ENCODE measurements around the gene CCT8. TPM values are rescaled to one million over a fixed set of nuclear protein-coding genes. Genes with fewer than 3 reads are reported as not detected.
A peak's percentile ranks its signal among the peaks of the same experiment; 100 is the strongest.

CCT8 gene
- total and polyA plus RNA-seq, 10 donors = 92.3 to 137 (median 111) TPM

GRCh38 chr21:29075706-29076466 is 2.4 kb upstream of the CCT8 start:
- H3K9me3 ChIP-seq = no peaks in the 10 kb centered on the region
- peak overlapping the region in 1 of 8 donors; percentile 71 for H3K4me3 ChIP-seq
- DNase-seq = no peak
- H3K4me1 ChIP-seq = peaks cover 25 to 74% (median 57%) of the 10 kb centered on the region in 6 donors
- no peak for TF ChIP-seq POLR2AphosphoS5 (IDR thresholded peaks at IDR 0.05)
- TF ChIP-seq CTCF (IDR thresholded peaks at IDR 0.05 in 8 of 11, conservative IDR thresholded peaks at IDR 0.05 in 3 of 11) = no peak
- TF ChIP-seq POLR2A (IDR thresholded peaks at IDR 0.05) = no peak
- no peaks in the 10 kb centered on the region for H3K36me3 ChIP-seq
- peak overlapping the region in 7 of 8 donors; percentile 89 to 97 (median 92) for H3K27ac ChIP-seq
- no peaks in the 10 kb centered on the region for H3K27me3 ChIP-seq (replicated peaks in 1 of 7)
- intact Hi-C loops (cut with DNase I; ENCODE audit: low total_unique reads) = loop anchor here (10.0 kb wide), 1 partner anchor 81 kb away; the partner anchor contains the start of gene LTN1
- WGBS, 5 donors = 86 to 89% (median 87%) methylated on average over 9 of the region's 9 CpGs

- intact Hi-C loops (cut with DNase I; ENCODE audit: low total_unique reads) = loop anchor here (10.0 kb wide), 1 partner anchor 80 kb away; the partner anchor contains the start of gene LTN1
- H3K9me3 ChIP-seq = no peaks in the 10 kb centered on the region
- peaks cover 0 to 10% (median 1%) of the 10 kb centered on the region in 6 donors for H3K36me3 ChIP-seq
- H3K4me1 ChIP-seq = peaks cover 27 to 74% (median 58%) of the 10 kb centered on the region in 6 donors
- no peaks in the 10 kb centered on the region for H3K27me3 ChIP-seq (replicated peaks in 1 of 7)
- peak overlapping the region in 3 of 8 donors; percentile 89 to 92 (median 90) for H3K27ac ChIP-seq
- no peak for DNase-seq
- no peak for TF ChIP-seq POLR2AphosphoS5 (IDR thresholded peaks at IDR 0.05)
- no peak for TF ChIP-seq POLR2A (IDR thresholded peaks at IDR 0.05)
- TF ChIP-seq CTCF (IDR thresholded peaks at IDR 0.05 in 8 of 11, conservative IDR thresholded peaks at IDR 0.05 in 3 of 11) = no peak
- H3K4me3 ChIP-seq = no peak overlapping the region
- WGBS, 5 donors = 82 to 89% (median 86%) methylated on average over 4 of the region's 4 CpGs
Observed at GRCh38 chr21:29074783-29075182, 1.3 kb upstream of the CCT8 start.

- H3K36me3 ChIP-seq = peaks cover 0 to 18% (median 8%) of the 10 kb centered on the region in 6 donors
- intact Hi-C loops (cut with DNase I; ENCODE audit: low total_unique reads) = loop anchor here (10.0 kb wide), 1 partner anchor 79 kb away; the partner anchor contains the start of gene LTN1
- H3K27ac ChIP-seq = peak overlapping the region; percentile 86 to 94 (median 92)
- no peaks in the 10 kb centered on the region for H3K9me3 ChIP-seq
- 12 to 18% (median 14%) methylated on average over 9 of the region's 9 CpGs for WGBS, 5 donors
- H3K27me3 ChIP-seq (replicated peaks in 1 of 7) = no peaks in the 10 kb centered on the region
- TF ChIP-seq CTCF (IDR thresholded peaks at IDR 0.05 in 8 of 11, conservative IDR thresholded peaks at IDR 0.05 in 3 of 11) = no peak
- no peak for TF ChIP-seq POLR2A (IDR thresholded peaks at IDR 0.05)
- no peak for TF ChIP-seq POLR2AphosphoS5 (IDR thresholded peaks at IDR 0.05)
- peaks cover 22 to 74% (median 51%) of the 10 kb centered on the region in 6 donors for H3K4me1 ChIP-seq
- no peak for DNase-seq
- peak overlapping the region; percentile 75 to 95 (median 90) for H3K4me3 ChIP-seq
Observed at GRCh38 chr21:29074007-29074376, 544 bp upstream of the CCT8 start.

- Histone ChIP-seq H3K36me3 (peaks cover 0 to 30% (median 19%) of the 10 kb centered on the region in 6 donors), H3K4me3 (peak overlapping the region; percentile 75 to 95 (median 90)), H3K4me1 (peaks cover 19 to 68% (median 40%) of the 10 kb centered on the region in 6 donors), H3K27me3 (replicated peaks in 1 of 7) (no peaks in the 10 kb centered on the region), H3K27ac (peak overlapping the region; percentile 86 to 94 (median 92)), H3K9me3 (no peaks in the 10 kb centered on the region)
- WGBS, 5 donors = 0 to 1% (median 1%) methylated on average over 13 of the region's 13 CpGs
- TF ChIP-seq POLR2AphosphoS5 (IDR thresholded peaks at IDR 0.05) (no peak), CTCF (IDR thresholded peaks at IDR 0.05 in 8 of 11, conservative IDR thresholded peaks at IDR 0.05 in 3 of 11) (no peak), POLR2A (IDR thresholded peaks at IDR 0.05) (no peak)
- no peak for DNase-seq
- intact Hi-C loops (cut with DNase I; ENCODE audit: low total_unique reads) = loop anchor here (10.0 kb wide), 1 partner anchor 78 kb away; the partner anchor contains the start of gene LTN1
Observed at GRCh38 chr21:29072873-29073221, 601 bp downstream of the CCT8 start.
